K562 (cell line): ENCODE results near the gene WNK1. TPM values are rescaled to one million over a fixed set of nuclear protein-coding genes. Genes with fewer than 3 reads are reported as not detected.

Experiments used
- CCAR2 ChIP-seq: fragments of 200-400 bp; formaldehyde crosslinking; IDR thresholded peaks from 2 replicates; pipeline ENCODE4 v1.6.1; 2017; ENCODE audit warnings: mild to moderate bottlenecking, low read depth, low read length
- CREM ChIP-seq: IDR thresholded peaks from 2 replicates; pipeline ENCODE4 v1.6.1; 2014; ENCODE audit warnings: antibody characterized with exemption, low read depth
- GTF2E2 ChIP-seq: fragments of 200-800 bp; sonication (Bioruptor generic); IDR thresholded peaks from 2 replicates; pipeline ENCODE4 v1.6.1; 2016; ENCODE audit warnings: missing genetic modification characterization, missing compliant biosample characterization
- KAT7 ChIP-seq: sonication (generic); formaldehyde crosslinking; IDR thresholded peaks from 2 replicates; pipeline ENCODE4 v1.8.0; 2022; ENCODE audit warnings: missing genetic modification reagents, mild to moderate bottlenecking, borderline replicate concordance
- MTA1 ChIP-seq: fragments of 450-650 bp; IDR thresholded peaks from 2 replicates; pipeline ENCODE4 v1.6.1; 2017; ENCODE audit warnings: borderline replicate concordance
- MTA2 ChIP-seq: fragments of 450-650 bp; IDR thresholded peaks from 2 replicates; pipeline ENCODE4 v1.6.1; 2016; ENCODE audit warnings: low read depth
- NR3C1 ChIP-seq: sonication (generic); formaldehyde crosslinking; IDR thresholded peaks from 2 replicates; pipeline ENCODE4 v1.8.1; 2022; ENCODE audit warnings: missing genetic modification reagents
- PCBP2 ChIP-seq: fragments of 200-400 bp; formaldehyde crosslinking; IDR thresholded peaks from 2 replicates; pipeline ENCODE4 v1.6.1; 2018; ENCODE audit warnings: low read length, low read depth, mild to moderate bottlenecking, moderate library complexity; ENCODE audit not compliant: poor library complexity, severe bottlenecking
- RBM15 ChIP-seq: fragments of 200-400 bp; formaldehyde crosslinking; IDR thresholded peaks from 2 replicates; pipeline ENCODE4 v1.6.1; 2018; ENCODE audit warnings: mild to moderate bottlenecking, low read length, moderate library complexity; ENCODE audit not compliant: insufficient read depth
- RFX7 ChIP-seq: fragments of 250-450 bp; sonication (Bioruptor Pico); IDR thresholded peaks from 2 replicates; pipeline ENCODE4 v1.5.1; 2021; ENCODE audit warnings: mild to moderate bottlenecking
- TBL1XR1 ChIP-seq, 2 experiments: IDR thresholded peaks; 2 replicates each; pipeline ENCODE4 v1.6.1; 2012; ENCODE audit warnings: improper control_type of control experiment in 2 of 2, low read length in 2 of 2, mild to moderate bottlenecking in 1 of 2
- TCFL5 ChIP-seq: fragments of 250-450 bp; sonication (Bioruptor Pico); conservative IDR thresholded peaks from 2 replicates; pipeline ENCODE4 v1.6.1; 2021; ENCODE audit warnings: mild to moderate bottlenecking, moderate library complexity, matching md5 sums
- ZNF124 ChIP-seq: sonication (generic); formaldehyde crosslinking; IDR thresholded peaks from 2 replicates; pipeline ENCODE4 v1.8.1; 2022; ENCODE audit warnings: missing genetic modification reagents
- ZNF436 ChIP-seq: fragments of 250-450, 450-650 bp; sonication (Bioruptor Pico); formaldehyde crosslinking; IDR thresholded peaks from 2 replicates; pipeline ENCODE4 v1.7.0; 2020; ENCODE audit warnings: mild to moderate bottlenecking
- polyA plus RNA-seq, 8 experiments: library from polyadenylated mRNA; depleted of rRNA in 4 of 8; stranded (reverse) in 5 of 8; unstranded in 3 of 8; fragments of >200 nt; fragmentation: Nextera tagmentation in 2 of 8; fragmentation: Illumina TruSeq in 1 of 8; extraction: Ambion mirVana in 2 of 8; extraction: Trizol in 1 of 8; gene quantifications; 2 replicates each; pipeline versions ENCODE4 v1.2.1 to v1.2.3, GENCODE V29; 2011 to 2014; ENCODE audit warnings: inconsistent platforms in 1 of 8, missing spikeins in 1 of 8
- total RNA-seq, 7 experiments: library from RNA; depleted of rRNA in 6 of 7; stranded (reverse); fragments of >200 nt in 6 of 7; fragmentation: Illumina TruSeq in 2 of 7; extraction: Trizol in 2 of 7; gene quantifications; 2 replicates each; pipeline versions ENCODE4 v1.2.1 to v1.2.3, GENCODE V29; 2011 to 2021; ENCODE audit warnings: low replicate concordance in 1 of 7
- TF ChIP-seq, protein P1 (sequence below): fragments of 250-450 bp; sonication (Bioruptor Pico); IDR thresholded peaks from 2 replicates; pipeline ENCODE4 v1.9.0; 2021; ENCODE audit warnings: mild to moderate bottlenecking
- TF ChIP-seq, protein P2 (sequence below), 3 experiments: fragments of 200-800 bp in 1 of 3; sonication (Bioruptor generic) in 1 of 3; sonication (generic) in 1 of 3; formaldehyde crosslinking in 1 of 3; IDR thresholded peaks; 2 replicates each; pipeline versions ENCODE4 v1.6.1 to v1.8.0; 2016 to 2022; ENCODE audit warnings: mild to moderate bottlenecking in 2 of 3, missing compliant biosample characterization in 2 of 3, missing genetic modification characterization in 2 of 3, missing genetic modification reagents in 1 of 3
- TF ChIP-seq, protein P3 (sequence below): fragments of 200-800 bp; sonication (Bioruptor generic); IDR thresholded peaks from 2 replicates; pipeline ENCODE4 v1.6.1; 2017; ENCODE audit warnings: missing genetic modification characterization, missing compliant biosample characterization
- TF ChIP-seq, protein P4 (sequence below): fragments of 250-450 bp; sonication (Bioruptor Pico); IDR thresholded peaks from 2 replicates; pipeline ENCODE4 v1.5.0; 2022; ENCODE audit warnings: mild to moderate bottlenecking
- TF ChIP-seq, protein P5 (sequence below): fragments of 200-800 bp; sonication (Bioruptor generic); IDR thresholded peaks from 2 replicates; pipeline ENCODE4 v1.6.1; 2017; ENCODE audit warnings: missing genetic modification characterization, missing compliant biosample characterization

Gene WNK1
- total and polyA plus RNA-seq, 9 of the 15 experiments (the other 6 are each of a cell fraction or from before 2014, with no cell fraction given), result 4.3 to 73.9 (median 31.0) TPM

DNA sequence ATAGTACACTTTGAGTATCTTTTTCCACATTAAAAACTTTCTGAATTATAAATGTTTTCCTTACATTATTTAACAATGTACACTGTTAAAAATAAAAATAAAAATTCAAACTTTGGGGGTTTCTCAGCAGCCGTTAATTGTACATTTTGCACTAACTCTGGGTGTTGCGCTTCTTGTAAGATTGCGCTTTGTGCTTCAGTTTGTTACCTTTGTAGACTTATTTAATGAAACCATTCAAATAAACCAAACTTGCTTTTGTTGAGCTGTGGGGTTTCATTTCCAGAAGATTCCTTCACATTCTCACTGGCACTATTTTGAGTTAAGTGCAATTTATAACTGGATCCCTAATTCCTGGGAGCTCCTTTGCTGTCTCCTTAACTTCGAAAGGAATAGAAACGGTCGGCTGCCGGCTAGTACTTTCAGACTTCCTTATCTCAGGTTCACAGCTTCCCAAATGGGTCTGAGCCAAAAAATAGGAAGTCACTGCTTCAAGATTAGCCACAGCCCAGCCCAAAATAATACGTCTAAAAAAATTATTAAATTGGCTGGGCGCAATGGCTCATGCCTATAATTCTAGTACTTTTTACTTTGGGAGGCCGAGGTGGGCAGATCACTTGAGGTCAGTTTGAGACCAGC lies 158.9 kb downstream of the WNK1 start (continued):
- TF ChIP-seq MTA2, result peak; percentile 65; the same call in 1 of the 2 replicates
- TF ChIP-seq RFX7, result no peak
- TF ChIP-seq KAT7 (CRISPR knock-in tag), result no peak
- TF ChIP-seq, protein P1, sequence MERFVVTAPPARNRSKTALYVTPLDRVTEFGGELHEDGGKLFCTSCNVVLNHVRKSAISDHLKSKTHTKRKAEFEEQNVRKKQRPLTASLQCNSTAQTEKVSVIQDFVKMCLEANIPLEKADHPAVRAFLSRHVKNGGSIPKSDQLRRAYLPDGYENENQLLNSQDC (CRISPR knock-in tag), result no peak
- TF ChIP-seq, protein P2, sequence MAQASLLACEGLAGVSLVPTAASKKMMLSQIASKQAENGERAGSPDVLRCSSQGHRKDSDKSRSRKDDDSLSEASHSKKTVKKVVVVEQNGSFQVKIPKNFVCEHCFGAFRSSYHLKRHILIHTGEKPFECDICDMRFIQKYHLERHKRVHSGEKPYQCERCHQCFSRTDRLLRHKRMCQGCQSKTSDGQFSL (CRISPR knock-in tag; IDR thresholded peaks at IDR 0.05), result no peak
- TF ChIP-seq, protein P2 (tag; IDR thresholded peaks at IDR 0.05), result no peak
- no peak for TF ChIP-seq ZNF436 (CRISPR knock-in tag)
- no peak for TF ChIP-seq TBL1XR1 (IDR thresholded peaks at IDR 0.05; ENCODE audit: low read length in 2 of 2)
- no peak for TF ChIP-seq CREM
- no peak for TF ChIP-seq TCFL5 (CRISPR knock-in tag)
- no peak for TF ChIP-seq ZNF124
- TF ChIP-seq RBM15, result no peak
- TF ChIP-seq, protein P3, sequence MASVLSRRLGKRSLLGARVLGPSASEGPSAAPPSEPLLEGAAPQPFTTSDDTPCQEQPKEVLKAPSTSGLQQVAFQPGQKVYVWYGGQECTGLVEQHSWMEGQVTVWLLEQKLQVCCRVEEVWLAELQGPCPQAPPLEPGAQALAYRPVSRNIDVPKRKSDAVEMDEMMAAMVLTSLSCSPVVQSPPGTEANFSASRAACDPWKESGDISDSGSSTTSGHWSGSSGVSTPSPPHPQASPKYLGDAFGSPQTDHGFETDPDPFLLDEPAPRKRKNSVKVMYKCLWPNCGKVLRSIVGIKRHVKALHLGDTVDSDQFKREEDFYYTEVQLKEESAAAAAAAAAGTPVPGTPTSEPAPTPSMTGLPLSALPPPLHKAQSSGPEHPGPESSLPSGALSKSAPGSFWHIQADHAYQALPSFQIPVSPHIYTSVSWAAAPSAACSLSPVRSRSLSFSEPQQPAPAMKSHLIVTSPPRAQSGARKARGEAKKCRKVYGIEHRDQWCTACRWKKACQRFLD (CRISPR knock-in tag), result no peak
- TF ChIP-seq, protein P4, sequence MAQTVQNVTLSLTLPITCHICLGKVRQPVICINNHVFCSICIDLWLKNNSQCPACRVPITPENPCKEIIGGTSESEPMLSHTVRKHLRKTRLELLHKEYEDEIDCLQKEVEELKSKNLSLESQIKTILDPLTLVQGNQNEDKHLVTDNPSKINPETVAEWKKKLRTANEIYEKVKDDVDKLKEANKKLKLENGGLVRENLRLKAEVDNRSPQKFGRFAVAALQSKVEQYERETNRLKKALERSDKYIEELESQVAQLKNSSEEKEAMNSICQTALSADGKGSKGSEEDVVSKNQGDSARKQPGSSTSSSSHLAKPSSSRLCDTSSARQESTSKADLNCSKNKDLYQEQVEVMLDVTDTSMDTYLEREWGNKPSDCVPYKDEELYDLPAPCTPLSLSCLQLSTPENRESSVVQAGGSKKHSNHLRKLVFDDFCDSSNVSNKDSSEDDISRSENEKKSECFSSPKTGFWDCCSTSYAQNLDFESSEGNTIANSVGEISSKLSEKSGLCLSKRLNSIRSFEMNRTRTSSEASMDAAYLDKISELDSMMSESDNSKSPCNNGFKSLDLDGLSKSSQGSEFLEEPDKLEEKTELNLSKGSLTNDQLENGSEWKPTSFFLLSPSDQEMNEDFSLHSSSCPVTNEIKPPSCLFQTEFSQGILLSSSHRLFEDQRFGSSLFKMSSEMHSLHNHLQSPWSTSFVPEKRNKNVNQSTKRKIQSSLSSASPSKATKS (CRISPR knock-in tag), result no peak
- TF ChIP-seq NR3C1 (CRISPR knock-in tag), result no peak
- TF ChIP-seq CCAR2, result no peak
- TF ChIP-seq, protein P5, sequence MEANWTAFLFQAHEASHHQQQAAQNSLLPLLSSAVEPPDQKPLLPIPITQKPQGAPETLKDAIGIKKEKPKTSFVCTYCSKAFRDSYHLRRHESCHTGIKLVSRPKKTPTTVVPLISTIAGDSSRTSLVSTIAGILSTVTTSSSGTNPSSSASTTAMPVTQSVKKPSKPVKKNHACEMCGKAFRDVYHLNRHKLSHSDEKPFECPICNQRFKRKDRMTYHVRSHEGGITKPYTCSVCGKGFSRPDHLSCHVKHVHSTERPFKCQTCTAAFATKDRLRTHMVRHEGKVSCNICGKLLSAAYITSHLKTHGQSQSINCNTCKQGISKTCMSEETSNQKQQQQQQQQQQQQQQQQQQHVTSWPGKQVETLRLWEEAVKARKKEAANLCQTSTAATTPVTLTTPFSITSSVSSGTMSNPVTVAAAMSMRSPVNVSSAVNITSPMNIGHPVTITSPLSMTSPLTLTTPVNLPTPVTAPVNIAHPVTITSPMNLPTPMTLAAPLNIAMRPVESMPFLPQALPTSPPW (CRISPR knock-in tag), result no peak
- TF ChIP-seq MTA1, result no peak
- no peak for TF ChIP-seq PCBP2
- no peak for TF ChIP-seq GTF2E2
